SK-N-SH (cell line): ENCODE results near the gene HLA-B.

Experiments used
- EP300 ChIP-seq, 2 experiments: IDR thresholded peaks; 2 replicates each; pipeline versions ENCODE4 v1.4.0 to v1.6.1; 2012; ENCODE audit warnings: borderline replicate concordance in 1 of 2, low read depth in 1 of 2, low read length in 1 of 2
- FOXM1 ChIP-seq: IDR thresholded peaks from 2 replicates; pipeline ENCODE4 v1.4.0; 2012; ENCODE audit warnings: low read depth, mild to moderate bottlenecking
- TCF12 ChIP-seq: IDR thresholded peaks from 2 replicates; pipeline ENCODE4 v1.4.0; 2012
- TF ChIP-seq, protein P1 (sequence below): fragments of 200-600 bp; sonication (generic); IDR thresholded peaks from 2 replicates; pipeline ENCODE4 v1.6.1; 2017; ENCODE audit warnings: antibody characterized with exemption, mild to moderate bottlenecking, moderate library complexity

DNA sequence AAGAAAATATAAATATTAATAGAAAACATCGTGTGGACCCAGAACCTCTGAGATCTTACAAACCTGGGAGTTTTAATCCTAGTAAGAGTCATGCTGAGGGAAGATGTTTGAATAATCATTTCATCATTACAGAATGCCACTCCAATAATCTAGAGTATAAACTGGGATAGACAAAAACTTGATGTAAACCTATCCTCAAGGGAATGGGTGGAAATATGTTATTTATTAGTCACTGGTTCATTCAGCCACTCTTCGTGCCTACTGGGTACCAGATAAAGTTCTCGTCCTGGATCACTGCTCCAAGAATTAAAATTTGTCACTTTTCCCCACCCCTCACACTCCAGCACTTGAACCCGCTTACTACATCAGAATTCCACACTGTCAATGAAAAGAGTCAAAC is 7.7 kb downstream of the HLA-B start:
- TF ChIP-seq, protein P1, sequence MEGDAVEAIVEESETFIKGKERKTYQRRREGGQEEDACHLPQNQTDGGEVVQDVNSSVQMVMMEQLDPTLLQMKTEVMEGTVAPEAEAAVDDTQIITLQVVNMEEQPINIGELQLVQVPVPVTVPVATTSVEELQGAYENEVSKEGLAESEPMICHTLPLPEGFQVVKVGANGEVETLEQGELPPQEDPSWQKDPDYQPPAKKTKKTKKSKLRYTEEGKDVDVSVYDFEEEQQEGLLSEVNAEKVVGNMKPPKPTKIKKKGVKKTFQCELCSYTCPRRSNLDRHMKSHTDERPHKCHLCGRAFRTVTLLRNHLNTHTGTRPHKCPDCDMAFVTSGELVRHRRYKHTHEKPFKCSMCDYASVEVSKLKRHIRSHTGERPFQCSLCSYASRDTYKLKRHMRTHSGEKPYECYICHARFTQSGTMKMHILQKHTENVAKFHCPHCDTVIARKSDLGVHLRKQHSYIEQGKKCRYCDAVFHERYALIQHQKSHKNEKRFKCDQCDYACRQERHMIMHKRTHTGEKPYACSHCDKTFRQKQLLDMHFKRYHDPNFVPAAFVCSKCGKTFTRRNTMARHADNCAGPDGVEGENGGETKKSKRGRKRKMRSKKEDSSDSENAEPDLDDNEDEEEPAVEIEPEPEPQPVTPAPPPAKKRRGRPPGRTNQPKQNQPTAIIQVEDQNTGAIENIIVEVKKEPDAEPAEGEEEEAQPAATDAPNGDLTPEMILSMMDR = no peak
- no peak for TF ChIP-seq TCF12
- TF ChIP-seq EP300 (IDR thresholded peaks at IDR 0.05; ENCODE audit: borderline replicate concordance in 1 of 2, low read depth in 1 of 2, low read length in 1 of 2) = no peak
- no peak for TF ChIP-seq FOXM1
